ENCODE measurements around the gene ARHGAP28. TPM values are rescaled to one million over a fixed set of nuclear protein-coding genes. Genes with fewer than 3 reads are reported as not detected.

The ARHGAP28 gene
- total RNA-seq, 1 experiment from 2014 or later = not detected

DNA sequence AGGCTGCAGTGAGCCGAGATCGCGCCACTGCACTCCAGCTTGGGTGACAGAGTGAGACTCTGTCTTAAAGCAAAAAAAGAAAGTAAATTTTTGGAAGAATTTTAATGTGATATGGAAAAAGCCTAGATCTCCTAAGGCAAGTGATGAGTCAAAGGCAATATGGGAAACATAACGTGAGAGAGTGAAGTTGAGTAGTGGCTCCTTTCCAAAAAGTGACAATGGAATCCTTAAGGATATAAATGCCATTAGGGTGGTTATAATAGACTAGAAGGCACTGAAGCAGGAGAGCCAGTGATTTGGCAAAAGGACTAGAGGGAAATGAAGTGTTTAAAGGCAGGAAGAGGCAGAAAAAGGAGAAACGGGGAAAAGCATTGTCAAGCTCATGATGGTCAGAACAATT is 25.6 kb downstream of the ARHGAP28 start:
- Mint-ChIP-seq H3K4me1 (ENCODE audit: low read depth, unreplicated experiment) (no peaks in the 10 kb centered on the region), H3K27me3 (ENCODE audit: unreplicated experiment) (peaks cover 55% of the 10 kb centered on the region), H3K4me3 (ENCODE audit: low read depth, unreplicated experiment) (no peak overlapping the region), H3K36me3 (ENCODE audit: insufficient read depth, unreplicated experiment) (no peaks in the 10 kb centered on the region), H3K27ac (ENCODE audit: unreplicated experiment) (no peak overlapping the region), H3K9me3 (ENCODE audit: low read depth, unreplicated experiment) (peaks cover 2% of the 10 kb centered on the region)
- TF ChIP-seq, protein P1, sequence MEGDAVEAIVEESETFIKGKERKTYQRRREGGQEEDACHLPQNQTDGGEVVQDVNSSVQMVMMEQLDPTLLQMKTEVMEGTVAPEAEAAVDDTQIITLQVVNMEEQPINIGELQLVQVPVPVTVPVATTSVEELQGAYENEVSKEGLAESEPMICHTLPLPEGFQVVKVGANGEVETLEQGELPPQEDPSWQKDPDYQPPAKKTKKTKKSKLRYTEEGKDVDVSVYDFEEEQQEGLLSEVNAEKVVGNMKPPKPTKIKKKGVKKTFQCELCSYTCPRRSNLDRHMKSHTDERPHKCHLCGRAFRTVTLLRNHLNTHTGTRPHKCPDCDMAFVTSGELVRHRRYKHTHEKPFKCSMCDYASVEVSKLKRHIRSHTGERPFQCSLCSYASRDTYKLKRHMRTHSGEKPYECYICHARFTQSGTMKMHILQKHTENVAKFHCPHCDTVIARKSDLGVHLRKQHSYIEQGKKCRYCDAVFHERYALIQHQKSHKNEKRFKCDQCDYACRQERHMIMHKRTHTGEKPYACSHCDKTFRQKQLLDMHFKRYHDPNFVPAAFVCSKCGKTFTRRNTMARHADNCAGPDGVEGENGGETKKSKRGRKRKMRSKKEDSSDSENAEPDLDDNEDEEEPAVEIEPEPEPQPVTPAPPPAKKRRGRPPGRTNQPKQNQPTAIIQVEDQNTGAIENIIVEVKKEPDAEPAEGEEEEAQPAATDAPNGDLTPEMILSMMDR (IDR thresholded peaks at IDR 0.05; ENCODE audit: unreplicated experiment) = no peak
- no peak for DNase-seq
- CTCF ChIA-PET = no interaction called here
- BruUV-seq (replicated peaks) = no TSS peak
- intact Hi-C loops (cut with micrococcal nuclease; ENCODE audit: unreplicated experiment) = no loop called here

DNA sequence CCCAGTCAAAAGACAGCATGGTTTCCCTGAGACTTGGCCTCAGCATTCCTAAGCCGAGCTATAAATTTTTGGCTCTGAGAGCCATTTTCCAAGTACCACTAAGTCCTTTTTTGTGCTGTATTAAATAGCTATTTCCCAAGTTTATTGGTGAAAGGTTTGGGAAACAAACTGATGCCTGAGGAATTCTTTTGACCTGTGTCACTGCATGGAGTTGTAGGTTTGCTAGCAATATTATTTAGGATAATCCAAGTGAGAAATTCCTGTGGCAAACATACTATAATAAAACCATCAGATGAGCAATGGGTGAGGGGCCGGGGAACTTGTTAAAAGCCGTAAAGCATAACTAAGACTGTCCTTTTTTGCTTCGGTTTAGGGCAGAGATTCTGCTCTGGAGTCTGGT is 28.4 kb downstream of the ARHGAP28 start:
- no peak overlapping the region for H3K27ac Mint-ChIP-seq (ENCODE audit: unreplicated experiment)
- no TSS peak for BruUV-seq (replicated peaks)

DNA sequence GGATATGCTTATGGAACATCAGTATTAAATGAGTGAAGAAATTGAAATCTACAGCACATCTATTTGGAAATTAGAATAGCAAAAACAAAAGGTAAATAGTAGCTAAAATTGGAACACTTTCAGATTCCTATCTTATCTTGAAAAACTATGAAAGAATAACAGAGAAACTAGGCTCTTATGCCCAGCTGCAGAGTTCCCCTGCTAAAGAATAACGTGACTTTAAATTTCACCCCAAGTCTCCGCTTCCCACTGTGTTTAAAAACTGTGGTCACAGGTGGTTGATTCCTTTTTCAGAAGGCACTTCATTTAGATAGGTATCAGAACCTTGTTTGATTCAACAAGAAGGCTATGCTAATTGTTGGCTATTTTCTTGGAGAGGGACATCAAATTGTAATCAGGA is 30.1 kb downstream of the ARHGAP28 start:
- H3K4me1 Mint-ChIP-seq (ENCODE audit: low read depth, unreplicated experiment) = no peaks in the 10 kb centered on the region

More for the DNA sequence above, 28.4 kb downstream of the ARHGAP28 start:
- H3K36me3 Mint-ChIP-seq (ENCODE audit: insufficient read depth, unreplicated experiment) = no peaks in the 10 kb centered on the region
- intact Hi-C loops (cut with micrococcal nuclease; ENCODE audit: unreplicated experiment) = no loop called here
- H3K9me3 Mint-ChIP-seq (ENCODE audit: low read depth, unreplicated experiment) = peaks cover 2% of the 10 kb centered on the region
- CTCF ChIA-PET = no interaction called here
- no peaks in the 10 kb centered on the region for H3K4me1 Mint-ChIP-seq (ENCODE audit: low read depth, unreplicated experiment)
- H3K27me3 Mint-ChIP-seq (ENCODE audit: unreplicated experiment) = peaks cover 67% of the 10 kb centered on the region
- no peak for DNase-seq
- H3K4me3 Mint-ChIP-seq (ENCODE audit: low read depth, unreplicated experiment) = no peak overlapping the region
- TF ChIP-seq, protein P1 (IDR thresholded peaks at IDR 0.05; ENCODE audit: unreplicated experiment) = no peak

DNA sequence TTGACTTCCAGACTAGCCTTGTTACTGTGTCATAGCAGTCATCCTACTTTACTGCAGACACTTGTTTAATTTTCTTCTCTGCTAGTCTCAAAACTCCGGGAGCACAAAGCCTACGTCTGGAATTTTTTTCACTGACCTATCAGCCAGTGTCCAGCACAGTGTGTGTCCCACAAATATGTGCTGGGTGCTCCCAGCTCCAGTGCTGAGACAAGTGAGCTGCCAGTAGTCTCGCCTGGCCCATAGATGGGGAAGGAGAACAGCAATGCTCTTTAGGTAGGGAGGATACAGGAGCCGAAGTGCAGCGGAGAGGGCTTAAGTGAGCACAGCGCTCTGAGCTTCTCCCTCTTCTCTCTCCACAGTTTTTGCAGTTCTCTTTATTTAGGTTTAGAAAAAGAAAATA is 34.0 kb downstream of the ARHGAP28 start:
- intact Hi-C loops (cut with micrococcal nuclease; ENCODE audit: unreplicated experiment) = no loop called here
- CTCF ChIA-PET = no interaction called here

More for the DNA sequence above, 30.1 kb downstream of the ARHGAP28 start:
- Mint-ChIP-seq H3K9me3 (ENCODE audit: low read depth, unreplicated experiment) (peaks cover 2% of the 10 kb centered on the region), H3K27me3 (ENCODE audit: unreplicated experiment) (peaks cover 56% of the 10 kb centered on the region), H3K27ac (ENCODE audit: unreplicated experiment) (no peak overlapping the region), H3K36me3 (ENCODE audit: insufficient read depth, unreplicated experiment) (no peaks in the 10 kb centered on the region), H3K4me3 (ENCODE audit: low read depth, unreplicated experiment) (no peak overlapping the region)
- intact Hi-C loops (cut with micrococcal nuclease; ENCODE audit: unreplicated experiment) = no loop called here
- no peak for DNase-seq
- TF ChIP-seq, protein P1 (IDR thresholded peaks at IDR 0.05; ENCODE audit: unreplicated experiment) = no peak
- BruUV-seq (replicated peaks) = no TSS peak
- CTCF ChIA-PET = no interaction called here

More for the DNA sequence above, 34.0 kb downstream of the ARHGAP28 start:
- Mint-ChIP-seq H3K36me3 (ENCODE audit: insufficient read depth, unreplicated experiment) (no peaks in the 10 kb centered on the region), H3K27ac (ENCODE audit: unreplicated experiment) (no peak overlapping the region), H3K4me1 (ENCODE audit: low read depth, unreplicated experiment) (no peaks in the 10 kb centered on the region), H3K4me3 (ENCODE audit: low read depth, unreplicated experiment) (no peak overlapping the region), H3K27me3 (ENCODE audit: unreplicated experiment) (peaks cover 47% of the 10 kb centered on the region), H3K9me3 (ENCODE audit: low read depth, unreplicated experiment) (peaks cover 2% of the 10 kb centered on the region)
- TF ChIP-seq, protein P1 (IDR thresholded peaks at IDR 0.05; ENCODE audit: unreplicated experiment) = no peak
- DNase-seq = no peak
- BruUV-seq (replicated peaks) = no TSS peak

Measured in Calu3 (cell line).